Suprapubic skin (tissue), 4 donors: ENCODE results near the gene EARS2. TPM values are rescaled to one million over a fixed set of nuclear protein-coding genes. Genes with fewer than 3 reads are reported as not detected.
"Not testable (repeated sequence)": the region's sequence is repeated elsewhere in the genome, so short reads cannot be mapped to it uniquely, and the experiment has no call there.

ENCODE experiments used
- DNase-seq, 2 donors: peaks; one replicate each; pipeline ENCODE4 v3.0.0-alpha.2; 2019; ENCODE audit warnings: low spot score in 2 of 2
- H3K27ac ChIP-seq: fragments of 200-600 bp; sonication (generic); one replicate; pipeline ENCODE4 v1.5.1; 2019
- H3K27me3 ChIP-seq: fragments of 200-600 bp; sonication (generic); one replicate; pipeline ENCODE4 v1.5.1; 2019
- H3K36me3 ChIP-seq: fragments of 200-600 bp; sonication (generic); one replicate; pipeline ENCODE4 v1.5.1; 2019
- H3K4me1 ChIP-seq: fragments of 200-600 bp; sonication (generic); one replicate; pipeline ENCODE4 v1.5.1; 2019
- H3K4me3 ChIP-seq: fragments of 200-600 bp; sonication (generic); one replicate; pipeline ENCODE4 v1.5.1; 2019; ENCODE audit warnings: mild to moderate bottlenecking
- H3K9me3 ChIP-seq: fragments of 200-600 bp; sonication (generic); one replicate; pipeline ENCODE4 v1.5.1; 2019
- EP300 ChIP-seq: sonication (generic); formaldehyde crosslinking; IDR thresholded peaks from one replicate; pipeline ENCODE4 v1.6.1; 2017; ENCODE audit warnings: antibody characterized with exemption
- POLR2A ChIP-seq, 2 donors: fragments of 450-650 bp; IDR thresholded peaks; one replicate each; pipeline ENCODE4 v1.6.1; 2017; ENCODE audit warnings: antibody characterized with exemption in 2 of 2, mild to moderate bottlenecking in 2 of 2, moderate library complexity in 2 of 2
- POLR2AphosphoS5 ChIP-seq, 3 donors: sonication (generic); formaldehyde crosslinking; IDR thresholded peaks; one replicate each; pipeline ENCODE4 v1.6.1; 2017; ENCODE audit warnings: antibody characterized with exemption in 3 of 3
- WGBS: methylation state at CpG from one replicate; pipeline ENCODE4 v1.1.5; 2018; 5-methylcytosine and 5-hydroxymethylcytosine counted together
- total RNA-seq, 4 donors: library from RNA; depleted of rRNA; stranded (reverse); fragments of >200 nt; gene quantifications; one replicate each; pipeline ENCODE4 v1.1.0, GENCODE V29; 2016
- TF ChIP-seq, protein P1 (sequence below), 2 donors: fragments of 200-600 bp in 1 of 2; fragments of 450-650 bp in 1 of 2; sonication (generic) in 1 of 2; IDR thresholded peaks; one replicate each; pipeline ENCODE4 v1.5.1; 2016 to 2019; ENCODE audit warnings: antibody characterized with exemption in 2 of 2, mild to moderate bottlenecking in 1 of 2, moderate library complexity in 1 of 2

Gene EARS2
- total RNA-seq, 4 donors from 2014 or later = 24.1 to 37.2 (median 36.6) TPM

DNA sequence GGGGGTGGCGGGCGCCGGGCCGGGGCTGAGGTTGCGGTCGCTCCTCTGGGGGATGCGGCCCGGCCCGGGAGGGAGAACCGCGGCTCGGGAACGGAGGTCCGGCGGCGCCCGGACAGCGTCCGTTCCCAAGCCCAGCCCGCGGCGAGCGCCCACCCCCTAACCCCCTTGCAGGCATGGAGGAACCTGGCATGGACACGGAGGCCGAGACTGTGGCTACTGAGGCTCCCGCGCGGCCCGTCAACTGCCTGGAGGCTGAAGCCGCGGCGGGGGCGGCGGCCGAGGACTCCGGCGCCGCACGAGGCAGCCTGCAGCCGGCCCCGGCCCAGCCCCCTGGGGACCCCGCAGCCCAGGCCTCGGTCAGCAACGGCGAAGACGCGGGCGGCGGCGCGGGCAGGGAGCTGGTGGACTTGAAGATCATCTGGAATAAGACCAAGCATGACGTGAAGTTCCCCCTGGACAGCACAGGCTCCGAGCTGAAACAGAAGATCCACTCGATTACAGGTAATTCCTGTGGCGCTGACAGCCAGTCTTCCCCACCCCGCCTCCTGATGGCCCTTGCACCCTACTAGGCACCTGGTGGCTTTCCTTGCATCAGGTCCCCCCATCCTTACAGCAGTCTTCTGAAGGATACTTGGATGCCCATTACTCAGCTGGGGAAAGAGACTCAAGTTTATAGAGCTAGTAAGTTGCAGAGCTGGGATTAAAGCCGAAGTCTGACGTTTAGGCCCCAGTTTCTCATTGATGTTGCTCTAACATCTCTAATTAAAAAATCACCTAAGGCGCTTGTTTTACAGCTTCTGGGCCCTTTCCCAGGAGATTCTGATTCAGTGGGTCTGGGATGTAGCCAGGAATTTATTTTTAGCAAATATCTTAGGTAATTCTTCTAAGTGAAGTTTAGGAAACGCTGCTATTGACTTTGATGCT is 891 bp upstream of the EARS2 start:
- peaks cover 21% of the 10 kb centered on the region for H3K4me1 ChIP-seq
- peaks cover 27% of the 10 kb centered on the region for H3K36me3 ChIP-seq
- peak in 1 of 2 donors; percentile 74 for DNase-seq
- peak overlapping the region; percentile 99 for H3K4me3 ChIP-seq
- WGBS = 2% methylated on average over 26 of the region's 60 CpGs
- H3K9me3 ChIP-seq = no peaks in the 10 kb centered on the region
- H3K27ac ChIP-seq = peak overlapping the region; percentile 96
- no peaks in the 10 kb centered on the region for H3K27me3 ChIP-seq
- peak in 1 of 2 donors; percentile 18 for TF ChIP-seq POLR2A (IDR thresholded peaks at IDR 0.05)
- TF ChIP-seq, protein P1, sequence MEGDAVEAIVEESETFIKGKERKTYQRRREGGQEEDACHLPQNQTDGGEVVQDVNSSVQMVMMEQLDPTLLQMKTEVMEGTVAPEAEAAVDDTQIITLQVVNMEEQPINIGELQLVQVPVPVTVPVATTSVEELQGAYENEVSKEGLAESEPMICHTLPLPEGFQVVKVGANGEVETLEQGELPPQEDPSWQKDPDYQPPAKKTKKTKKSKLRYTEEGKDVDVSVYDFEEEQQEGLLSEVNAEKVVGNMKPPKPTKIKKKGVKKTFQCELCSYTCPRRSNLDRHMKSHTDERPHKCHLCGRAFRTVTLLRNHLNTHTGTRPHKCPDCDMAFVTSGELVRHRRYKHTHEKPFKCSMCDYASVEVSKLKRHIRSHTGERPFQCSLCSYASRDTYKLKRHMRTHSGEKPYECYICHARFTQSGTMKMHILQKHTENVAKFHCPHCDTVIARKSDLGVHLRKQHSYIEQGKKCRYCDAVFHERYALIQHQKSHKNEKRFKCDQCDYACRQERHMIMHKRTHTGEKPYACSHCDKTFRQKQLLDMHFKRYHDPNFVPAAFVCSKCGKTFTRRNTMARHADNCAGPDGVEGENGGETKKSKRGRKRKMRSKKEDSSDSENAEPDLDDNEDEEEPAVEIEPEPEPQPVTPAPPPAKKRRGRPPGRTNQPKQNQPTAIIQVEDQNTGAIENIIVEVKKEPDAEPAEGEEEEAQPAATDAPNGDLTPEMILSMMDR (IDR thresholded peaks at IDR 0.05) = no peak

DNA sequence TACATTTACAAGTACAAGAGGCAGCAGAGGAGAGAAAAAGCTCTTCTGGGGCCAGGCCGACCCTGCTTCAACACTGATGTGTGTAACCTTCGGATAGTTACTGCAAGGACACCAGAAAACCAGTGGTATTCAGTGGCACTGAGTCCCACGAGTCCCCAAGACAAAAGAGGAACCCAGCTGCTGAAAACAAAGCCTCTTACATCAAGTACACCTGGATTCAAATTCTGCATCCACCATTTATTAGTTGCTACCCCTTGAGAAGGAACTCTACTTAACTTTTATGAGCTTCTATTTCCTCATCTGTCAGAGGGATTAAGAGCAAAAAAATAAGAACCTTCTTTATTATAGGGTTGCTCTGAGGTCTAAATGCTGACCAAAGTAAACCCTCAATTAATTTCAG is 2.6 kb downstream of the EARS2 start:
- TF ChIP-seq POLR2A (IDR thresholded peaks at IDR 0.05) = no peak
- TF ChIP-seq, protein P1 (IDR thresholded peaks at IDR 0.05) = no peak
- TF ChIP-seq EP300 = no peak
- TF ChIP-seq POLR2AphosphoS5 (IDR thresholded peaks at IDR 0.05) = no peak
- no peak for DNase-seq
- Histone ChIP-seq H3K4me1 (peaks cover 21% of the 10 kb centered on the region), H3K27me3 (no peaks in the 10 kb centered on the region), H3K4me3 (no peak overlapping the region), H3K9me3 (no peaks in the 10 kb centered on the region), H3K36me3 (peaks cover 36% of the 10 kb centered on the region), H3K27ac (no peak overlapping the region)
- WGBS = 72% methylated on average over 3 of the region's 3 CpGs

DNA sequence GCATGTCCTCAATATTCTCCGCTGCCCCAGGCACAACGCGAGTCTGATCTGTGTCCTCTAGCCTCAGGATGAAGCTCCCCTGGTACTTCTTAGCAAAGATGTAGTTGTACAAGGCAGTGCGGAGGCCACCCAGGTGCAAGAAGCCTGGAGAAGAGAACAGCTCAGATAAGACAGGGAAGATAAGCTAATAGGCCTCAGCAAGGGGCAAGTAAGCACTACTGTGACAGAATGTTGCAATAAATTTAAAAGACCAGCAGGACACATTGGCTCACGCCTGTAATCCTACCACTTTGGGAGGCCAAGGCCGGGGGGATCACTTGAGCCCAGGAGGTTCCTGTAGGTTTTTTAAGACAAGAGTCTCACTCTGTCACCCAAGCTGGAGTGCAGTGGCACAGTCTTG is 5.0 kb downstream of the EARS2 start:
- Histone ChIP-seq H3K4me3 (no peak overlapping the region), H3K4me1 (peaks cover 7% of the 10 kb centered on the region), H3K27me3 (no peaks in the 10 kb centered on the region), H3K27ac (no peak overlapping the region), H3K36me3 (peaks cover 53% of the 10 kb centered on the region), H3K9me3 (no peaks in the 10 kb centered on the region)
- 82% methylated on average over 6 of the region's 6 CpGs for WGBS
- DNase-seq = no peak
- TF ChIP-seq EP300 = no peak
- no peak for TF ChIP-seq POLR2A (IDR thresholded peaks at IDR 0.05)

DNA sequence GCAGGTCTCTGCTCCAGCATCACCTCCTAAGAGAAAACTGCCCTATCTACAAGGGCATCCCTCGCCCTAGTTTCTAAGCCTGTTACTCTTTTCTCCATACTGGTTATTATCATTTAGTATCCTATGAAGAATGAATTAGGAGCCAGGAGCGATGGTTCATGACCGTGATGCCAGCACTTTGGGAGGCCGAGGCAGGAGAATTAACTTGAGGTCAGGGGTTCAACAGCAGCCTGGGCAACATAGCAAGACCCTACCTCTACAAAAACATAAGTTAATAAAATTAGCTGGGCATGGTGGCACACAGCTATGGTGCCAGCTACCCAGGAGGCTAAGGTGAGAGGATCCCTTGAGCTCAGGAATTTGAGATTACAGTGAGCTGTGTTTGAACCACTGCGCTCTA is 7.2 kb downstream of the EARS2 start:
- Histone ChIP-seq H3K27me3 (no peaks in the 10 kb centered on the region), H3K9me3 (no peaks in the 10 kb centered on the region), H3K4me3 (no peak overlapping the region), H3K36me3 (peaks cover 75% of the 10 kb centered on the region), H3K4me1 (no peaks in the 10 kb centered on the region), H3K27ac (no peak overlapping the region)
- TF ChIP-seq EP300 (no peak), POLR2AphosphoS5 (IDR thresholded peaks at IDR 0.05) (no peak)
- 95% methylated on average over 5 of the region's 5 CpGs for WGBS
- DNase-seq = no peak

DNA sequence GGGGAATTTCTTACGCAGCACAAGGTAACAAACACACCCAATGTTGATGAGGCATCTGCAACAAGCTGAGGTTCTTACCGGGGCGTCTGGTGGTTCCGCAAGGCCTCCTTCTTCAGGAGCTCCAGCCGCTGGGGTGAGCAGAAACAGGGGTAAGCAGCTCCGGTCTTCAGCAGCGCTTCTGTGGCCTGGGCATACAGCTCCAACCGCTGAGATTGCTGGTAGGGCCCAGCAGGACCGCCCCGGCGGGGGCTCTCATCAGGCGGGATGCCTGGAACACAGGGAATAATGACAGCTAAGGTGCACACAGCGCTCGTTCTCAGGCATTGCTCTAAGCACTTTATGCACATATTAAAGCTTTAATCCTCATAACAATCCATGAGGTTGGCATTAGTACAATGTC is 12.7 kb downstream of the EARS2 start:
- Histone ChIP-seq H3K27me3 (no peaks in the 10 kb centered on the region), H3K27ac (no peak overlapping the region), H3K4me1 (no peaks in the 10 kb centered on the region), H3K36me3 (peaks cover 83% of the 10 kb centered on the region), H3K4me3 (no peak overlapping the region), H3K9me3 (no peaks in the 10 kb centered on the region)
- TF ChIP-seq POLR2A (IDR thresholded peaks at IDR 0.05) = no peak
- TF ChIP-seq EP300 = no peak
- TF ChIP-seq POLR2AphosphoS5 (IDR thresholded peaks at IDR 0.05) = no peak
- TF ChIP-seq, protein P1 (IDR thresholded peaks at IDR 0.05) = no peak
- DNase-seq = no peak
- 88% methylated on average over 12 of the region's 14 CpGs for WGBS

DNA sequence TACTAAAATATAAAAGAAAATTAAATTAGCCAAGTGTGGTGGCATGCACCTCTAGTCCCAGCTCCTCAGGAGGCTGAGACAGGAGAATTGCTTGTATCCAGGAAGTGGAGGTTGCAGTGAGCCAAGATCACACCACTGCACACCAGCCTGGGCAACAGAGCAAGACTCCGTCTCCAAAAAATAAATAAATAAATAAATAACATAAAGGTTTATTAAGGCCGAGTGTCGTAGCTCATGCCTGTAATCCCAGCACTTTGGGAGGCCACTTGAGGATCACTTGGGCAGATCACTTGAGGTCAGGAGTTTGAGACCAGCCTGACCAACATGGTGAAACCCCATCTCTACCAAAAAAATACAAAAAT is 16.4 kb downstream of the EARS2 start:
- WGBS = 97% methylated on average over 3 of the region's 3 CpGs
- DNase-seq = not testable (repeated sequence)

More for the DNA sequence above, 16.4 kb downstream of the EARS2 start:
- not testable (repeated sequence) for H3K4me3 ChIP-seq, H3K9me3 ChIP-seq, H3K27ac ChIP-seq, H3K4me1 ChIP-seq, H3K27me3 ChIP-seq
- peaks cover 62% of the 10 kb centered on the region for H3K36me3 ChIP-seq
